GM12878 (cell line): ENCODE results near the gene PRKCE. TPM values are rescaled to one million over a fixed set of nuclear protein-coding genes. Genes with fewer than 3 reads are reported as not detected.

ENCODE experiments used
- ATAC-seq: fragments of 200-7000 bp; cut with Tn5 transposase; 3 replicates; pipeline ENCODE4 v1.9.1; 2020; ENCODE audit warnings: mild to moderate bottlenecking, moderate library complexity
- BruUV-seq: library from RNA; stranded (reverse); fragments of 400-500 nt; replicated peaks from 2 replicates; lab custom pipeline; 2021; lab: Mats Ljungman, UMichigan
- CTCF ChIA-PET: fragments of 300-600 bp; sonication (Branson Sonifier 250); formaldehyde crosslinking; extraction: SDS; loops from one replicate; lab custom pipeline; 2021; ENCODE audit warnings: inconsistent platforms; lab: Yijun Ruan, JAX
- POLR2A ChIA-PET: fragments of 350-600 bp; formaldehyde crosslinking; extraction: SDS; loops from one replicate; lab custom pipeline; 2021; ENCODE audit warnings: inconsistent platforms; lab: Charles Lee
- RAD21 ChIA-PET: fragments of 300-600 bp; sonication (Branson Sonifier 250); formaldehyde crosslinking; loops from one replicate; lab custom pipeline; 2023; ENCODE audit warnings: antibody characterized with exemption; ENCODE audit not compliant: unreplicated experiment; lab: Charles Lee
- SMC1A ChIA-PET: fragments of 300-600 bp; sonication (Branson Sonifier 250); formaldehyde crosslinking; loops from one replicate; lab custom pipeline; 2023; ENCODE audit not compliant: unreplicated experiment, uncharacterized antibody; lab: Charles Lee
- DNase-seq: peaks from one replicate; pipeline ENCODE4 v3.0.0-alpha.2; 2011; ENCODE audit warnings: low read depth, low spot score
- FAIRE-seq: peaks from 3 replicates; lab custom pipeline; 2011; peaks lifted over from hg19 to GRCh38; lab: Jason Lieb, UNC
- H2AFZ ChIP-seq: 2 replicates; pipeline ENCODE4 v1.6.0; 2011; ENCODE audit warnings: low read depth, low read length, control low read depth; ENCODE audit not compliant: control insufficient read depth
- H3K27ac ChIP-seq: 2 replicates; pipeline ENCODE4 v1.5.1; 2011; ENCODE audit warnings: control low read depth; ENCODE audit not compliant: control insufficient read depth, insufficient read depth
- H3K27me3 ChIP-seq, 2 experiments: replicated peaks in 1 of 2; 2 replicates each; pipeline versions ENCODE4 v1.6.0 to v1.6.1; 2011; ENCODE audit warnings: low read length in 1 of 2; ENCODE audit not compliant: control insufficient read depth in 2 of 2, insufficient read depth in 2 of 2
- H3K36me3 ChIP-seq, 2 experiments: 2 replicates each; pipeline ENCODE4 v1.5.1; 2011; ENCODE audit warnings: low read length in 1 of 2; ENCODE audit not compliant: control insufficient read depth in 2 of 2, insufficient read depth in 2 of 2
- H3K4me1 ChIP-seq: 2 replicates; pipeline ENCODE4 v1.6.1; 2011; ENCODE audit warnings: mild to moderate bottlenecking, low read length, moderate library complexity, mixed read lengths; ENCODE audit not compliant: control insufficient read depth, insufficient read depth
- H3K4me2 ChIP-seq: 2 replicates; pipeline ENCODE4 v1.6.0; 2011; ENCODE audit warnings: control low read depth; ENCODE audit not compliant: control insufficient read depth, insufficient read depth
- H3K4me3 ChIP-seq: fragments of 200-600 bp; sonication (generic); 2 replicates; pipeline ENCODE4 v1.5.1; 2016
- H3K79me2 ChIP-seq: 2 replicates; pipeline ENCODE4 v1.6.0; 2011; ENCODE audit warnings: low read length; ENCODE audit not compliant: control insufficient read depth, insufficient read depth
- H3K9ac ChIP-seq: 2 replicates; pipeline ENCODE4 v1.8.0; 2011; ENCODE audit warnings: low read length, control low read depth, mixed read lengths; ENCODE audit not compliant: control insufficient read depth, insufficient read depth
- H3K9me3 ChIP-seq: replicated peaks from 3 replicates; pipeline ENCODE4 v1.5.1; 2011; ENCODE audit warnings: mild to moderate bottlenecking, low read length; ENCODE audit not compliant: control insufficient read depth, insufficient read depth
- H4K20me1 ChIP-seq: 2 replicates; pipeline ENCODE4 v1.6.0; 2011; ENCODE audit not compliant: control insufficient read depth, insufficient read depth
- CHD4 ChIP-seq: fragments of 200-600 bp; sonication (generic); IDR thresholded peaks from 2 replicates; pipeline ENCODE4 v1.6.1; 2016; ENCODE audit warnings: mild to moderate bottlenecking
- JUNB ChIP-seq: IDR thresholded peaks from 2 replicates; pipeline ENCODE4 v1.6.1; 2016; ENCODE audit warnings: antibody characterized with exemption, mild to moderate bottlenecking
- MTA2 ChIP-seq: fragments of 450-650 bp; IDR thresholded peaks from 2 replicates; pipeline ENCODE4 v1.6.1; 2016; ENCODE audit warnings: low read depth, mild to moderate bottlenecking, moderate library complexity
- NFIC ChIP-seq: IDR thresholded peaks from 2 replicates; pipeline ENCODE4 v1.6.1; 2012; ENCODE audit warnings: low read depth, mild to moderate bottlenecking, inconsistent platforms, low read length, moderate library complexity
- PBX3 ChIP-seq: IDR thresholded peaks from 2 replicates; pipeline ENCODE4 v1.6.1; 2011; ENCODE audit warnings: mild to moderate bottlenecking, low read depth, low read length, moderate library complexity; ENCODE audit not compliant: insufficient replicate concordance
- RBBP5 ChIP-seq: fragments of 200-600 bp; sonication (generic); conservative IDR thresholded peaks from 2 replicates; pipeline ENCODE4 v1.6.1; 2016
- SMAD1 ChIP-seq: fragments of 450-650 bp; IDR thresholded peaks from 2 replicates; pipeline ENCODE4 v1.6.1; 2018; ENCODE audit warnings: mild to moderate bottlenecking, low read depth; ENCODE audit not compliant: partially characterized antibody
- SRF ChIP-seq, 2 experiments: IDR thresholded peaks; 2 replicates each; pipeline ENCODE4 v1.6.1; 2011; ENCODE audit warnings: low read depth in 2 of 2, low read length in 2 of 2, mild to moderate bottlenecking in 1 of 2, moderate library complexity in 1 of 2
- SUZ12 ChIP-seq: fragments of 200-600 bp; sonication (generic); IDR thresholded peaks from one replicate; pipeline ENCODE4 v1.6.1; 2018; ENCODE audit warnings: antibody characterized with exemption, mild to moderate bottlenecking; ENCODE audit not compliant: unreplicated experiment
- ZNF217 ChIP-seq: fragments of 450-650 bp; IDR thresholded peaks from 2 replicates; pipeline ENCODE4 v1.6.1; 2017; ENCODE audit warnings: antibody characterized with exemption, mild to moderate bottlenecking
- ZNF274 ChIP-seq: IDR thresholded peaks from one replicate; pipeline ENCODE4 v1.8.0; 2011; ENCODE audit not compliant: insufficient read length, insufficient read depth
- WGBS: methylation state at CpG from one replicate; pipeline ENCODE4 v1.1.6; 2016; ENCODE audit warnings: low lambda C conversion rate; ENCODE audit not compliant: insufficient replicate concordance, insufficient coverage; ENCODE audit errors: missing lambda C conversion rate; 5-methylcytosine and 5-hydroxymethylcytosine counted together
- in situ Hi-C: fragments of 300-500 bp; cut with MboI; formaldehyde crosslinking; loops from 9 replicates; pipeline ENCODE4 v1.14.3; 2018; ENCODE audit warnings: mixed read lengths
- intact Hi-C: fragments of 100-400 bp; cut with micrococcal nuclease; formaldehyde crosslinking; loops from one replicate; pipeline ENCODE4 v1.14.2; 2022; ENCODE audit not compliant: unreplicated experiment
- polyA plus RNA-seq, 11 experiments: library from polyadenylated mRNA; depleted of rRNA in 4 of 11; unstranded in 6 of 11; stranded (reverse) in 5 of 11; fragments of >200 nt; fragmentation: Nextera tagmentation in 4 of 11; fragmentation: Illumina TruSeq in 1 of 11; extraction: Ambion mirVana in 4 of 11; extraction: Trizol in 1 of 11; gene quantifications; 1 replicate in 1 of 11; 2 replicates in 10 of 11; pipeline versions ENCODE4 v1.2.1 to v1.2.3, GENCODE V29; 2011 to 2016; ENCODE audit warnings: inconsistent platforms in 2 of 11, missing spikeins in 2 of 11, low read depth in 1 of 11
- total RNA-seq, 4 experiments: library from RNA; depleted of rRNA in 3 of 4; stranded (reverse); fragments of >200 nt in 3 of 4; fragmentation: Illumina TruSeq in 1 of 4; extraction: Trizol in 1 of 4; gene quantifications; 2 replicates each; pipeline versions ENCODE4 v1.2.1 to v1.2.3, GENCODE V29; 2013 to 2021

The PRKCE gene
- total and polyA plus RNA-seq, 10 of the 15 experiments (the other 5 are each of a cell fraction or from before 2014, with no cell fraction given) = 2.6 to 28.2 (median 11.3) TPM

GRCh38 chr2:45678791-45679348 lies 27.4 kb downstream of the PRKCE start:
- in situ Hi-C loops (no loop called here), intact Hi-C loops (no loop called here)
- RAD21 ChIA-PET = no interaction called here
- Histone ChIP-seq H3K27ac (no peak overlapping the region), H3K4me3 (no peak overlapping the region), H3K36me3 (no peaks in the 10 kb centered on the region; a peak in 1 of 4 replicates), H3K4me2 (no peak overlapping the region), H3K4me1 (peaks cover 3% of the 10 kb centered on the region; the same call in 1 of the 2 replicates), H3K9me3 (no peaks in the 10 kb centered on the region), H3K79me2 (peaks cover 5% of the 10 kb centered on the region), H4K20me1 (no peaks in the 10 kb centered on the region), H2AFZ (no peak overlapping the region), H3K9ac (no peak overlapping the region), H3K27me3 (no peaks in the 10 kb centered on the region)
- POLR2A ChIA-PET = interaction anchor here (0.5 kb wide), 1 partner anchor 680 kb away, joined by 7 read pairs; no protein-coding TSS in a partner anchor
- CTCF ChIA-PET = interaction anchor here (0.8 kb wide), 1 partner anchor 26 kb away, joined by 3 read pairs; no protein-coding TSS in a partner anchor
- FAIRE-seq (no peak), ATAC-seq (no peak), DNase-seq (no peak)
- no TSS peak for BruUV-seq
- SMC1A ChIA-PET = interaction anchor here (1.1 kb wide), 2 partner anchors 20 to 29 kb away, joined by 3 to 4 read pairs; no protein-coding TSS in a partner anchor
- 68% methylated on average over 4 of the region's 4 CpGs for WGBS
- TF ChIP-seq PBX3 (no peak), SMAD1 (no peak), JUNB (no peak), CHD4 (no peak), NFIC (no peak), SRF (IDR thresholded peaks at IDR 0.05; ENCODE audit: low read depth in 2 of 2, low read length in 2 of 2) (no peak), SUZ12 (no peak), RBBP5 (no peak), ZNF274 (no peak), MTA2 (no peak), ZNF217 (no peak)
